ENCODE measurements around the gene SMPD3. TPM values are rescaled to one million over a fixed set of nuclear protein-coding genes. Genes with fewer than 3 reads are reported as not detected.

SMPD3 gene
- total and polyA plus RNA-seq, 5 donors from 2014 or later, result 7.1 to 20.3 (median 18.1) TPM

- H3K36me3 Mint-ChIP-seq, result peaks cover 5% of the 10 kb centered on the region
- H3K36me3 ChIP-seq (ENCODE audit: control insufficient read depth, insufficient read depth, low read length), result no peaks in the 10 kb centered on the region
- H3K4me1 Mint-ChIP-seq, result peaks cover 14 to 96% (median 49%) of the 10 kb centered on the region in 4 donors
- H3K27me3 ChIP-seq (ENCODE audit: control insufficient read depth, insufficient read depth, low read length), result no peaks in the 10 kb centered on the region
- no peaks in the 10 kb centered on the region for H3K9me3 Mint-ChIP-seq
- peak overlapping the region in 2 of 3 donors; percentile 69 to 71 for H3K27ac Mint-ChIP-seq
- H3K4me1 ChIP-seq (ENCODE audit: control insufficient read depth, insufficient read depth, low read length, poor library complexity, severe bottlenecking), result peaks cover 63% of the 10 kb centered on the region
- no peaks in the 10 kb centered on the region for H3K27me3 Mint-ChIP-seq
- DNase-seq, result no peak
- no peaks in the 10 kb centered on the region for H3K9me3 ChIP-seq (ENCODE audit: control insufficient read depth in 2 of 2, low read length in 2 of 2)
- no peak for ATAC-seq (ENCODE audit: low read depth in 2 of 2)
- H3K4me3 ChIP-seq (ENCODE audit: low read depth, low read length), result no peak overlapping the region
- no peak overlapping the region for H3K4me3 Mint-ChIP-seq
- no peak overlapping the region for H3K27ac ChIP-seq (ENCODE audit: insufficient read depth, low read length, poor library complexity, severe bottlenecking)
Measured at GRCh38 chr16:68421076-68421475, 27.2 kb downstream of the SMPD3 start.

GRCh38 chr16:68420366-68420942 is 27.9 kb downstream of the SMPD3 start:
- ATAC-seq (ENCODE audit: low read depth in 2 of 2) (no peak), DNase-seq (no peak)
- Histone ChIP-seq H3K36me3 (ENCODE audit: control insufficient read depth, insufficient read depth, low read length) (no peaks in the 10 kb centered on the region), H3K4me1 (ENCODE audit: control insufficient read depth, insufficient read depth, low read length, poor library complexity, severe bottlenecking) (peaks cover 62% of the 10 kb centered on the region), H3K4me3 (ENCODE audit: low read depth, low read length) (no peak overlapping the region), H3K27me3 (ENCODE audit: control insufficient read depth, insufficient read depth, low read length) (no peaks in the 10 kb centered on the region), H3K27ac (ENCODE audit: insufficient read depth, low read length, poor library complexity, severe bottlenecking) (no peak overlapping the region), H3K9me3 (ENCODE audit: control insufficient read depth in 2 of 2, low read length in 2 of 2) (no peaks in the 10 kb centered on the region)
- H3K4me1 Mint-ChIP-seq, result peaks cover 8 to 95% (median 44%) of the 10 kb centered on the region in 4 donors
- no peak overlapping the region for H3K4me3 Mint-ChIP-seq
- H3K27ac Mint-ChIP-seq, result no peak overlapping the region
- no peaks in the 10 kb centered on the region for H3K9me3 Mint-ChIP-seq
- H3K36me3 Mint-ChIP-seq, result peaks cover 5% of the 10 kb centered on the region
- H3K27me3 Mint-ChIP-seq, result no peaks in the 10 kb centered on the region

DNA sequence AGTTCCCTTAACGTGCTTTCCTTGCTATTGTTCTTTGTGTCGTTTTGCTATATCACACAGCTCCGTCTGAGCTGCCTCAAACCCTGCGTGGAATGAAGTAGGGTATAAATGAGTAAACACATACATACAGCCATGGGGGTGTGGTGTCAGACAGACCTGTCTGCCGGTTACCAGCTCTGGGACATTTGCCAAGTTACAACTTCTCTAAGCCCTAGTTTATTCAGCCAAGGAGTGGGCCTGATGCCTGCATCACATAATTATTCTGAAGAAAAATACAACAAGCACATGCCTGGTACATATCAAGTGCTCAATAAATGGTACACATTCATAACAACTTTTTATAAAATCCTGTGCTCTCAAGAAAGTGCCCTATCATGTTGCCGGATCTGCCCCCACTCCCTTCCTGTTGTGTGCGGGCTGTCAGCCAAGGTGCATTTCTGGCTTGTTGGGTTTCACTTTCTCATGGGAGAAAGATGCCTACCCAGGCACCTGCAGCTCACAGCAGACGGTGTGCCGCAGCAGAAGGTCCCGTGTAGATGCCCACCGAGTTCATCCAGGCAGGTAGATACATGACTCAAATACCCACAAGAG is 30.5 kb downstream of the SMPD3 start:
- ATAC-seq (ENCODE audit: low read depth in 2 of 2) (peak; percentile 90 to 91), DNase-seq (peak; percentile 46 to 96 (median 85))
- Mint-ChIP-seq H3K27ac (peak overlapping the region; percentile 98 to 99 (median 99)), H3K9me3 (no peaks in the 10 kb centered on the region), H3K4me3 (peak overlapping the region; percentile 59 to 87 (median 83)), H3K36me3 (peaks cover 5% of the 10 kb centered on the region), H3K4me1 (peaks cover 4 to 89% (median 52%) of the 10 kb centered on the region in 4 donors), H3K27me3 (no peaks in the 10 kb centered on the region)
- Histone ChIP-seq H3K4me1 (ENCODE audit: control insufficient read depth, insufficient read depth, low read length, poor library complexity, severe bottlenecking) (peaks cover 57% of the 10 kb centered on the region), H3K27ac (ENCODE audit: insufficient read depth, low read length, poor library complexity, severe bottlenecking) (peak overlapping the region; percentile 79), H3K36me3 (ENCODE audit: control insufficient read depth, insufficient read depth, low read length) (no peaks in the 10 kb centered on the region), H3K4me3 (ENCODE audit: low read depth, low read length) (peak overlapping the region; percentile 67), H3K27me3 (ENCODE audit: control insufficient read depth, insufficient read depth, low read length) (no peaks in the 10 kb centered on the region), H3K9me3 (ENCODE audit: control insufficient read depth in 2 of 2, low read length in 2 of 2) (no peaks in the 10 kb centered on the region)

- Mint-ChIP-seq H3K4me3 (peak overlapping the region in 3 of 4 donors; percentile 36 to 59 (median 58)), H3K27ac (peak overlapping the region; percentile 98 to 99 (median 99)), H3K4me1 (peaks cover 4 to 80% (median 45%) of the 10 kb centered on the region in 4 donors), H3K36me3 (peaks cover 5% of the 10 kb centered on the region), H3K27me3 (no peaks in the 10 kb centered on the region), H3K9me3 (no peaks in the 10 kb centered on the region)
- H3K27ac ChIP-seq (ENCODE audit: insufficient read depth, low read length, poor library complexity, severe bottlenecking), result peak overlapping the region; percentile 79
- H3K4me1 ChIP-seq (ENCODE audit: control insufficient read depth, insufficient read depth, low read length, poor library complexity, severe bottlenecking), result peaks cover 51% of the 10 kb centered on the region
- no peaks in the 10 kb centered on the region for H3K9me3 ChIP-seq (ENCODE audit: control insufficient read depth in 2 of 2, low read length in 2 of 2)
- no peak for ATAC-seq (ENCODE audit: low read depth in 2 of 2)
- H3K36me3 ChIP-seq (ENCODE audit: control insufficient read depth, insufficient read depth, low read length), result no peaks in the 10 kb centered on the region
- H3K4me3 ChIP-seq (ENCODE audit: low read depth, low read length), result no peak overlapping the region
- no peaks in the 10 kb centered on the region for H3K27me3 ChIP-seq (ENCODE audit: control insufficient read depth, insufficient read depth, low read length)
- DNase-seq, result peak in 1 of 3 donors; percentile 25
Measured at GRCh38 chr16:68416057-68417046, 32.0 kb downstream of the SMPD3 start.

- ATAC-seq (ENCODE audit: low read depth in 2 of 2) (no peak), DNase-seq (no peak)
- H3K4me1 Mint-ChIP-seq, result peaks cover 4 to 65% (median 44%) of the 10 kb centered on the region in 4 donors
- peak overlapping the region in 2 of 4 donors; percentile 17 to 61 for H3K4me3 Mint-ChIP-seq
- H3K9me3 ChIP-seq (ENCODE audit: control insufficient read depth in 2 of 2, low read length in 2 of 2), result no peaks in the 10 kb centered on the region
- H3K4me1 ChIP-seq (ENCODE audit: control insufficient read depth, insufficient read depth, low read length, poor library complexity, severe bottlenecking), result peaks cover 40% of the 10 kb centered on the region
- H3K27ac ChIP-seq (ENCODE audit: insufficient read depth, low read length, poor library complexity, severe bottlenecking), result no peak overlapping the region
- no peaks in the 10 kb centered on the region for H3K27me3 Mint-ChIP-seq
- H3K9me3 Mint-ChIP-seq, result no peaks in the 10 kb centered on the region
- peak overlapping the region; percentile 52 to 95 (median 79) for H3K27ac Mint-ChIP-seq
- no peaks in the 10 kb centered on the region for H3K36me3 ChIP-seq (ENCODE audit: control insufficient read depth, insufficient read depth, low read length)
- H3K36me3 Mint-ChIP-seq, result peaks cover 5% of the 10 kb centered on the region
- no peak overlapping the region for H3K4me3 ChIP-seq (ENCODE audit: low read depth, low read length)
- H3K27me3 ChIP-seq (ENCODE audit: control insufficient read depth, insufficient read depth, low read length), result no peaks in the 10 kb centered on the region
Measured at GRCh38 chr16:68414581-68414980, 33.7 kb downstream of the SMPD3 start.

- no peaks in the 10 kb centered on the region for H3K27me3 ChIP-seq (ENCODE audit: control insufficient read depth, insufficient read depth, low read length)
- peaks cover 0 to 40% (median 21%) of the 10 kb centered on the region in 4 donors for H3K4me1 Mint-ChIP-seq
- H3K36me3 Mint-ChIP-seq, result no peaks in the 10 kb centered on the region
- H3K27ac ChIP-seq (ENCODE audit: insufficient read depth, low read length, poor library complexity, severe bottlenecking), result no peak overlapping the region
- H3K4me1 ChIP-seq (ENCODE audit: control insufficient read depth, insufficient read depth, low read length, poor library complexity, severe bottlenecking), result peaks cover 15% of the 10 kb centered on the region
- no peak overlapping the region for H3K4me3 ChIP-seq (ENCODE audit: low read depth, low read length)
- DNase-seq (no peak), ATAC-seq (ENCODE audit: low read depth in 2 of 2) (no peak)
- H3K4me3 Mint-ChIP-seq, result no peak overlapping the region
- no peaks in the 10 kb centered on the region for H3K27me3 Mint-ChIP-seq
- H3K27ac Mint-ChIP-seq, result peak overlapping the region in 1 of 3 donors; percentile 63
- no peaks in the 10 kb centered on the region for H3K36me3 ChIP-seq (ENCODE audit: control insufficient read depth, insufficient read depth, low read length)
- no peaks in the 10 kb centered on the region for H3K9me3 Mint-ChIP-seq
- no peaks in the 10 kb centered on the region for H3K9me3 ChIP-seq (ENCODE audit: control insufficient read depth in 2 of 2, low read length in 2 of 2)
Measured at GRCh38 chr16:68412061-68412460, 36.2 kb downstream of the SMPD3 start.

- Mint-ChIP-seq H3K27me3 (peaks cover 8% of the 10 kb centered on the region), H3K4me1 (peaks cover 0 to 30% (median 14%) of the 10 kb centered on the region in 4 donors), H3K4me3 (no peak overlapping the region), H3K9me3 (no peaks in the 10 kb centered on the region), H3K36me3 (no peaks in the 10 kb centered on the region), H3K27ac (peak overlapping the region in 1 of 3 donors; percentile 84)
- no peaks in the 10 kb centered on the region for H3K9me3 ChIP-seq (ENCODE audit: control insufficient read depth in 2 of 2, low read length in 2 of 2)
- no peak overlapping the region for H3K27ac ChIP-seq (ENCODE audit: insufficient read depth, low read length, poor library complexity, severe bottlenecking)
- peaks cover 5% of the 10 kb centered on the region for H3K4me1 ChIP-seq (ENCODE audit: control insufficient read depth, insufficient read depth, low read length, poor library complexity, severe bottlenecking)
- H3K4me3 ChIP-seq (ENCODE audit: low read depth, low read length), result no peak overlapping the region
- no peaks in the 10 kb centered on the region for H3K36me3 ChIP-seq (ENCODE audit: control insufficient read depth, insufficient read depth, low read length)
- DNase-seq (no peak), ATAC-seq (ENCODE audit: low read depth in 2 of 2) (no peak)
- H3K27me3 ChIP-seq (ENCODE audit: control insufficient read depth, insufficient read depth, low read length), result peaks cover 1% of the 10 kb centered on the region
Measured at GRCh38 chr16:68411086-68411485, 37.2 kb downstream of the SMPD3 start.

Measured in CD4-positive, CD25-positive, alpha-beta regulatory T cell (primary cell).